Neural progenitor cell (in vitro differentiated cells): ENCODE measurements around the gene SH3BP5. TPM values are rescaled to one million over a fixed set of nuclear protein-coding genes. Genes with fewer than 3 reads are reported as not detected.

Source experiments
- DNase-seq: peaks from one replicate; pipeline ENCODE4 v3.0.0-alpha.2; 2016; ENCODE audit warnings: low spot score
- H2AFZ ChIP-seq: fragments of 200-600 bp; sonication (generic); replicated peaks from 2 replicates; pipeline ENCODE4 v1.6.1; 2016; ENCODE audit warnings: antibody characterized with exemption
- H3F3A ChIP-seq: fragments of 200-600 bp; sonication (generic); 2 replicates; pipeline ENCODE4 v1.6.1; 2016; ENCODE audit warnings: antibody characterized with exemption, low read depth
- H3K27ac ChIP-seq: fragments of 200-600 bp; sonication (generic); 2 replicates; pipeline ENCODE4 v1.5.1; 2016; ENCODE audit warnings: mild to moderate bottlenecking
- H3K27me3 ChIP-seq: fragments of 200-600 bp; sonication (generic); 2 replicates; pipeline ENCODE4 v1.6.1; 2016; ENCODE audit warnings: mild to moderate bottlenecking, moderate library complexity
- H3K36me3 ChIP-seq: fragments of 200-600 bp; sonication (generic); 2 replicates; pipeline ENCODE4 v1.5.1; 2016
- H3K4me1 ChIP-seq: fragments of 200-600 bp; sonication (generic); 2 replicates; pipeline ENCODE4 v1.6.1; 2016; ENCODE audit warnings: mixed run types
- H3K4me2 ChIP-seq: fragments of 200-600 bp; sonication (generic); 2 replicates; pipeline ENCODE4 v1.6.1; 2016
- H3K4me3 ChIP-seq: fragments of 200-600 bp; sonication (generic); 2 replicates; pipeline ENCODE4 v1.5.1; 2016
- H3K79me2 ChIP-seq: fragments of 200-600 bp; sonication (generic); 2 replicates; pipeline ENCODE4 v1.6.1; 2016; ENCODE audit warnings: low read depth
- H3K9ac ChIP-seq: fragments of 200-600 bp; sonication (generic); 2 replicates; pipeline ENCODE4 v1.6.1; 2016
- H3K9me3 ChIP-seq: fragments of 200-600 bp; sonication (generic); 2 replicates; pipeline ENCODE4 v1.5.1; 2016; ENCODE audit warnings: low read depth
- H4K20me1 ChIP-seq: fragments of 200-600 bp; sonication (generic); 2 replicates; pipeline ENCODE4 v1.6.1; 2016; ENCODE audit warnings: low read depth
- H3K27ac Mint-ChIP-seq: 3 replicates; pipeline ENCODE4 v1.8.0; 2021; ENCODE audit warnings: mixed read lengths
- H3K27me3 Mint-ChIP-seq: 2 replicates; pipeline ENCODE4 v1.8.0; 2022; ENCODE audit warnings: low read depth, mild to moderate bottlenecking, inconsistent platforms, moderate library complexity, mixed read lengths; ENCODE audit not compliant: insufficient read depth
- H3K36me3 Mint-ChIP-seq: 3 replicates; pipeline ENCODE4 v1.8.0; 2021; ENCODE audit warnings: mixed read lengths
- H3K4me1 Mint-ChIP-seq: 3 replicates; pipeline ENCODE4 v1.8.0; 2021; ENCODE audit warnings: mixed read lengths
- H3K4me3 Mint-ChIP-seq: 3 replicates; pipeline ENCODE4 v1.8.0; 2021; ENCODE audit warnings: mild to moderate bottlenecking, moderate library complexity, mixed read lengths
- H3K9me3 Mint-ChIP-seq: 3 replicates; pipeline ENCODE4 v1.8.0; 2020; ENCODE audit warnings: mixed read lengths
- EZH2 ChIP-seq: fragments of 200-600 bp; sonication (generic); IDR thresholded peaks from 2 replicates; pipeline ENCODE4 v1.6.1; 2017; ENCODE audit warnings: antibody characterized with exemption, mild to moderate bottlenecking, moderate library complexity
- EZH2phosphoT487 ChIP-seq: fragments of 200-600 bp; sonication (generic); IDR thresholded peaks from 2 replicates; pipeline ENCODE4 v1.6.1; 2017; ENCODE audit warnings: antibody characterized with exemption
- total RNA-seq: library from RNA; depleted of rRNA; stranded (reverse); fragments of >200 nt; gene quantifications from 2 replicates; pipeline ENCODE4 v1.2.3, GENCODE V29; 2015; ENCODE audit warnings: low replicate concordance
- TF ChIP-seq, protein P1 (sequence below): fragments of 200-600 bp; sonication (generic); IDR thresholded peaks from 2 replicates; pipeline ENCODE4 v1.5.1; 2017; ENCODE audit warnings: antibody characterized with exemption, mild to moderate bottlenecking

The SH3BP5 gene
- total RNA-seq, 1 donor from 2014 or later: 11.2 TPM

- no peaks in the 10 kb centered on the region for H3K27me3 Mint-ChIP-seq
- H3K4me2 ChIP-seq: peak overlapping the region; percentile 23
These were observed 54.4 kb downstream of the SH3BP5 start for GRCh38 chr3:15277861-15278500.

GRCh38 chr3:15276028-15276724 is 56.2 kb downstream of the SH3BP5 start:
- Mint-ChIP-seq H3K4me1 (peaks cover 35% of the 10 kb centered on the region), H3K27ac (no peak overlapping the region), H3K36me3 (no peaks in the 10 kb centered on the region), H3K4me3 (no peak overlapping the region), H3K9me3 (peaks cover 2% of the 10 kb centered on the region), H3K27me3 (no peaks in the 10 kb centered on the region)
- Histone ChIP-seq H2AFZ (no peak overlapping the region), H3K79me2 (no peaks in the 10 kb centered on the region), H3F3A (peaks cover 8% of the 10 kb centered on the region), H3K9ac (no peak overlapping the region), H3K9me3 (no peaks in the 10 kb centered on the region), H4K20me1 (peaks cover 5% of the 10 kb centered on the region), H3K27ac (no peak overlapping the region), H3K27me3 (no peaks in the 10 kb centered on the region), H3K4me2 (no peak overlapping the region), H3K4me1 (peaks cover 27% of the 10 kb centered on the region), H3K36me3 (no peaks in the 10 kb centered on the region), H3K4me3 (no peak overlapping the region)
- TF ChIP-seq, protein P1, sequence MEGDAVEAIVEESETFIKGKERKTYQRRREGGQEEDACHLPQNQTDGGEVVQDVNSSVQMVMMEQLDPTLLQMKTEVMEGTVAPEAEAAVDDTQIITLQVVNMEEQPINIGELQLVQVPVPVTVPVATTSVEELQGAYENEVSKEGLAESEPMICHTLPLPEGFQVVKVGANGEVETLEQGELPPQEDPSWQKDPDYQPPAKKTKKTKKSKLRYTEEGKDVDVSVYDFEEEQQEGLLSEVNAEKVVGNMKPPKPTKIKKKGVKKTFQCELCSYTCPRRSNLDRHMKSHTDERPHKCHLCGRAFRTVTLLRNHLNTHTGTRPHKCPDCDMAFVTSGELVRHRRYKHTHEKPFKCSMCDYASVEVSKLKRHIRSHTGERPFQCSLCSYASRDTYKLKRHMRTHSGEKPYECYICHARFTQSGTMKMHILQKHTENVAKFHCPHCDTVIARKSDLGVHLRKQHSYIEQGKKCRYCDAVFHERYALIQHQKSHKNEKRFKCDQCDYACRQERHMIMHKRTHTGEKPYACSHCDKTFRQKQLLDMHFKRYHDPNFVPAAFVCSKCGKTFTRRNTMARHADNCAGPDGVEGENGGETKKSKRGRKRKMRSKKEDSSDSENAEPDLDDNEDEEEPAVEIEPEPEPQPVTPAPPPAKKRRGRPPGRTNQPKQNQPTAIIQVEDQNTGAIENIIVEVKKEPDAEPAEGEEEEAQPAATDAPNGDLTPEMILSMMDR: no peak
- DNase-seq: no peak

More at GRCh38 chr3:15277861-15278500, 54.4 kb downstream of the SH3BP5 start:
- H3K9me3 ChIP-seq: no peaks in the 10 kb centered on the region
- H4K20me1 ChIP-seq: peaks cover 5% of the 10 kb centered on the region
- H3K27ac ChIP-seq: no peak overlapping the region
- H3K36me3 ChIP-seq: no peaks in the 10 kb centered on the region
- TF ChIP-seq EZH2 (no peak), EZH2phosphoT487 (no peak)
- TF ChIP-seq, protein P1: no peak
- no peak overlapping the region for H3K4me3 Mint-ChIP-seq
- no peak overlapping the region for H3K9ac ChIP-seq
- DNase-seq: no peak
- no peaks in the 10 kb centered on the region for H3K36me3 Mint-ChIP-seq
- no peaks in the 10 kb centered on the region for H3K79me2 ChIP-seq
- no peak overlapping the region for H3K4me3 ChIP-seq
- no peak overlapping the region for H2AFZ ChIP-seq
- no peaks in the 10 kb centered on the region for H3K27me3 ChIP-seq
- peaks cover 35% of the 10 kb centered on the region for H3K4me1 Mint-ChIP-seq
- H3K4me1 ChIP-seq: peaks cover 27% of the 10 kb centered on the region
- peak overlapping the region; percentile 46 for H3K27ac Mint-ChIP-seq
- H3F3A ChIP-seq: peaks cover 8% of the 10 kb centered on the region
- peaks cover 2% of the 10 kb centered on the region for H3K9me3 Mint-ChIP-seq

- no peaks in the 10 kb centered on the region for H3K9me3 ChIP-seq
- H3K27ac ChIP-seq: no peak overlapping the region
These were observed 59.2 kb downstream of the SH3BP5 start for GRCh38 chr3:15273227-15273626.

More at GRCh38 chr3:15273227-15273626, 59.2 kb downstream of the SH3BP5 start:
- Mint-ChIP-seq H3K4me3 (peak overlapping the region; percentile 41), H3K4me1 (peaks cover 15% of the 10 kb centered on the region), H3K36me3 (no peaks in the 10 kb centered on the region), H3K27me3 (peaks cover 4% of the 10 kb centered on the region), H3K9me3 (peaks cover 2% of the 10 kb centered on the region), H3K27ac (no peak overlapping the region)
- Histone ChIP-seq H3K27me3 (no peaks in the 10 kb centered on the region), H4K20me1 (peaks cover 5% of the 10 kb centered on the region), H3K79me2 (no peaks in the 10 kb centered on the region), H3K36me3 (no peaks in the 10 kb centered on the region), H3K9ac (no peak overlapping the region), H3F3A (no peaks in the 10 kb centered on the region), H2AFZ (no peak overlapping the region), H3K4me1 (peaks cover 12% of the 10 kb centered on the region), H3K4me2 (no peak overlapping the region), H3K4me3 (no peak overlapping the region)
- DNase-seq: no peak
- TF ChIP-seq, protein P1: no peak
- no peak for TF ChIP-seq EZH2phosphoT487
- no peak for TF ChIP-seq EZH2
